Measurements from ENCODE around the gene COX7A2. TPM values are rescaled to one million over a fixed set of nuclear protein-coding genes. Genes with fewer than 3 reads are reported as not detected.

Gene COX7A2
- total and polyA plus RNA-seq, 2 donors (not counting 1 experiment from before 2014, with no cell fraction given): 83.8 to 160 TPM

DNA sequence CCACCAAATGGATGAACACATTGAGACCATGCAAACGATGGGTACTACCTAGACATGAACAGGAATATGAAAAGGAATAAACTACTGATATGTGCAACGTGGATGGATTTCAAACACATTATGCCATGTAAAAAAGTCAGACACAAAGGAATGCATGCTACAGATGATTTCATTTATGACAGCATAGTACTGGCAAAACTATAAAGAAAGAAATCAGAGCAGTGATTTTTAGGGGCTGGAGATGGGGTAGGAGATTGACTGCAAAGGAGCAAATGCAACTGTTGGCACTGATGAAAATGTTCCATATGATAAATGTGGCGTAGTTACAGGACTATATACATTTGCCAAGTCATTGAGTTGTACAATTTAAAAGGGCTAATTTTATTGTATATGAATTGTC is 24.3 kb downstream of the COX7A2 start:
- Mint-ChIP-seq H3K9me3 (ENCODE audit: insufficient read depth) (no peaks in the 10 kb centered on the region), H3K4me1 (no peaks in the 10 kb centered on the region), H3K27me3 (peaks cover 50% of the 10 kb centered on the region), H3K4me3 (no peak overlapping the region), H3K27ac (no peak overlapping the region)
- Histone ChIP-seq H3K9me3 (ENCODE audit: control extremely low read depth in 1 of 3, control insufficient read depth in 2 of 3, insufficient read depth in 1 of 3, low read length in 2 of 3) (no peaks in the 10 kb centered on the region), H3K4me2 (replicated peaks; ENCODE audit: low read depth, low read length, poor library complexity, severe bottlenecking) (no peak overlapping the region), H3K36me3 (replicated peaks in 1 of 2; ENCODE audit: control extremely low read depth in 1 of 2, control insufficient read depth in 1 of 2, extremely low read depth in 1 of 2, insufficient read depth in 2 of 2, low read length in 1 of 2) (no peaks in the 10 kb centered on the region), H3K4me3 (ENCODE audit: control extremely low read depth in 1 of 5, extremely low read depth in 1 of 5, insufficient read depth in 1 of 5, low read depth in 2 of 5, low read length in 4 of 5) (no peak overlapping the region), H2AFZ (ENCODE audit: insufficient read depth, low read depth, low read length, poor library complexity, severe bottlenecking) (no peak overlapping the region), H3K79me2 (ENCODE audit: control insufficient read depth, insufficient read depth, low read length) (no peaks in the 10 kb centered on the region), H3K27ac (ENCODE audit: low read length in 2 of 2) (no peak overlapping the region), H4K20me1 (ENCODE audit: control insufficient read depth, insufficient read depth, low read length, poor library complexity, severe bottlenecking) (no peaks in the 10 kb centered on the region), H3K4me1 (ENCODE audit: control insufficient read depth in 2 of 2, insufficient read depth in 2 of 2, low read length in 2 of 2) (no peaks in the 10 kb centered on the region), H3K9ac (ENCODE audit: low read length) (no peak overlapping the region), H3K27me3 (replicated peaks in 1 of 4; ENCODE audit: control extremely low read depth in 1 of 4, control insufficient read depth in 3 of 4, insufficient read depth in 4 of 4, low read length in 3 of 4) (peaks cover 0 to 21% (median 10%) of the 10 kb centered on the region in 4 experiments)
- intact Hi-C loops (cut with micrococcal nuclease): no loop called here
- ATAC-seq (ENCODE audit: low read depth) (no peak), DNase-seq (no peak)
- no CpG with 5 or more reads among the region's 3 CpGs for WGBS (ENCODE audit: insufficient coverage)
- ChIA-PET CTCF (interaction anchor here (6.5 kb wide), 1 partner anchor 11 kb away, joined by 48 read pairs; the partner anchor contains the start of gene COL12A1), POLR2A (interaction anchor here (0.7 kb wide), 1 partner anchor 801 kb away, joined by 3 read pairs; no protein-coding TSS in a partner anchor)
- TF ChIP-seq EZH2 (IDR thresholded peaks at IDR 0.05; ENCODE audit: borderline replicate concordance, insufficient read depth, low read depth, low read length, poor library complexity, severe bottlenecking) (no peak), CTCF (IDR thresholded peaks at IDR 0.05) (no peak)

DNA sequence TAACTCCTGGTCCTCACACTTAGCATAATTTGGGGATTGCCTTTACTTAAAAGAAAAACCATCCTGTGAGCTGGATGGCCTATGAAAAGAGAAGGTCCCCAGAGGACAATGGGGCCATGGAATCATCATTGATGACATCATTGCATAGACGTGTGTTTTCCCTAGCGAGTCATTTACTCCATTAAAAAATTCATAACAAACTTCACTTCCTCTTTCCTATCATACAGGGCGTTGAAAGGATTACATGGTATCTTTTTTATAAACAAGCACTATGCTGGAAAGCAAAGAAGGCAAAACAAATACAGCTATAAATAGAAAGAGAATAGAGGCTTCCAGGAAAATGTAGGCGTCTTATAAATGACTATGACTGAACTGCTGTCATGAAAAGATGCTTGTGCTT is 26.4 kb downstream of the COX7A2 start:
- Histone ChIP-seq H3K4me2 (replicated peaks; ENCODE audit: low read depth, low read length, poor library complexity, severe bottlenecking) (no peak overlapping the region), H3K4me3 (ENCODE audit: control extremely low read depth in 1 of 5, extremely low read depth in 1 of 5, insufficient read depth in 1 of 5, low read depth in 2 of 5, low read length in 4 of 5) (no peak overlapping the region), H3K27me3 (replicated peaks in 1 of 4; ENCODE audit: control extremely low read depth in 1 of 4, control insufficient read depth in 3 of 4, insufficient read depth in 4 of 4, low read length in 3 of 4) (peaks cover 0 to 24% (median 11%) of the 10 kb centered on the region in 4 experiments), H3K79me2 (ENCODE audit: control insufficient read depth, insufficient read depth, low read length) (no peaks in the 10 kb centered on the region), H4K20me1 (ENCODE audit: control insufficient read depth, insufficient read depth, low read length, poor library complexity, severe bottlenecking) (no peaks in the 10 kb centered on the region), H3K27ac (ENCODE audit: low read length in 2 of 2) (no peak overlapping the region), H3K4me1 (ENCODE audit: control insufficient read depth in 2 of 2, insufficient read depth in 2 of 2, low read length in 2 of 2) (no peaks in the 10 kb centered on the region), H3K9ac (ENCODE audit: low read length) (no peak overlapping the region), H2AFZ (ENCODE audit: insufficient read depth, low read depth, low read length, poor library complexity, severe bottlenecking) (no peak overlapping the region), H3K9me3 (ENCODE audit: control extremely low read depth in 1 of 3, control insufficient read depth in 2 of 3, insufficient read depth in 1 of 3, low read length in 2 of 3) (no peaks in the 10 kb centered on the region), H3K36me3 (replicated peaks in 1 of 2; ENCODE audit: control extremely low read depth in 1 of 2, control insufficient read depth in 1 of 2, extremely low read depth in 1 of 2, insufficient read depth in 2 of 2, low read length in 1 of 2) (no peaks in the 10 kb centered on the region)
- POLR2A ChIA-PET: no interaction called here
- TF ChIP-seq CTCF (IDR thresholded peaks at IDR 0.05): no peak
- no peak for TF ChIP-seq EZH2 (IDR thresholded peaks at IDR 0.05; ENCODE audit: borderline replicate concordance, insufficient read depth, low read depth, low read length, poor library complexity, severe bottlenecking)
- H3K27ac Mint-ChIP-seq: no peak overlapping the region
- H3K27me3 Mint-ChIP-seq: peaks cover 37% of the 10 kb centered on the region
- H3K9me3 Mint-ChIP-seq (ENCODE audit: insufficient read depth): no peaks in the 10 kb centered on the region
- H3K4me1 Mint-ChIP-seq: no peaks in the 10 kb centered on the region
- no peak for ATAC-seq (ENCODE audit: low read depth)
- CTCF ChIA-PET: interaction anchor here (0.9 to 6.5 kb wide), 3 partner anchors 9 to 1541 kb away, joined by 3 to 48 read pairs (median 6); partner anchors contain the start of gene COL12A1
- DNase-seq: no peak
- intact Hi-C loops (cut with micrococcal nuclease): no loop called here
- H3K4me3 Mint-ChIP-seq: no peak overlapping the region
- WGBS (ENCODE audit: insufficient coverage): no CpG with 5 or more reads among the region's 4 CpGs

All from B cell (primary cell).